Activated CD8-positive, alpha-beta memory T cell treated with anti-CD3 and anti-CD28 coated beads, Interleukin-2, amount 50 U/mL, for 24 hours (primary cell): ENCODE data around the gene KRCC1.
"Not testable (repeated sequence)": the region's sequence is repeated elsewhere in the genome, so short reads cannot be mapped to it uniquely, and the experiment has no call there.

ENCODE experiments used
- DNase-seq: peaks from one replicate; pipeline ENCODE4 v3.0.0-alpha.2; 2020; ENCODE audit errors: extremely low read depth

KRCC1 gene

GRCh38 chr2:88074854-88075292 is 19.3 kb upstream of the KRCC1 start:
- no peak for DNase-seq

- DNase-seq = no peak
Measured at GRCh38 chr2:88074150-88074549, 18.6 kb upstream of the KRCC1 start.

- no peak for DNase-seq
Measured at GRCh38 chr2:88071365-88071764, 15.8 kb upstream of the KRCC1 start.

GRCh38 chr2:88070055-88070454 is 14.5 kb upstream of the KRCC1 start:
- DNase-seq = no peak

GRCh38 chr2:88069117-88069516 is 13.5 kb upstream of the KRCC1 start:
- DNase-seq = no peak

GRCh38 chr2:88068044-88068443 is 12.5 kb upstream of the KRCC1 start:
- no peak for DNase-seq

GRCh38 chr2:88067598-88067997 is 12.0 kb upstream of the KRCC1 start, which contains the start of gene SMYD1:
TSS of gene SMYD1 (plus strand) at chr2:88067825. CDS start at chr2:88067865, 40 bp downstream.
- no peak for DNase-seq

- no peak for DNase-seq
Measured at GRCh38 chr2:88067189-88067588, 11.6 kb upstream of the KRCC1 start.

- no peak for DNase-seq
Measured at GRCh38 chr2:88066543-88066942, 11.0 kb upstream of the KRCC1 start.

GRCh38 chr2:88061295-88061694 is 5.7 kb upstream of the KRCC1 start:
- no peak for DNase-seq

GRCh38 chr2:88060907-88061275 is 5.3 kb upstream of the KRCC1 start:
- DNase-seq = no peak

- no peak for DNase-seq
Measured at GRCh38 chr2:88059979-88060906, 4.7 kb upstream of the KRCC1 start.

- DNase-seq = no peak
Measured at GRCh38 chr2:88058191-88058590, 2.6 kb upstream of the KRCC1 start.

GRCh38 chr2:88057437-88057844 is 1.9 kb upstream of the KRCC1 start:
- no peak for DNase-seq

- no peak for DNase-seq
Measured at GRCh38 chr2:88054782-88055370, 707 bp downstream of the KRCC1 start.

- no peak for DNase-seq
Measured at GRCh38 chr2:88053934-88054781, 1.4 kb downstream of the KRCC1 start.

- DNase-seq = no peak
Measured at GRCh38 chr2:88053296-88053695, 2.3 kb downstream of the KRCC1 start.

GRCh38 chr2:88051792-88052191 is 3.8 kb downstream of the KRCC1 start:
- DNase-seq = no peak

GRCh38 chr2:88049622-88050021 is 6.0 kb downstream of the KRCC1 start:
- no peak for DNase-seq

- DNase-seq = no peak
Measured at GRCh38 chr2:88048541-88048940, 7.0 kb downstream of the KRCC1 start.

- DNase-seq = not testable (repeated sequence)
Measured at GRCh38 chr2:88045561-88045960, 10.0 kb downstream of the KRCC1 start.

GRCh38 chr2:88042476-88042875 is 13.1 kb downstream of the KRCC1 start:
- DNase-seq = no peak
